ENCODE data around the gene SLC47A1. TPM values are rescaled to one million over a fixed set of nuclear protein-coding genes. Genes with fewer than 3 reads are reported as not detected.
A peak's percentile ranks its signal among the peaks of the same experiment; 100 is the strongest.
"Not testable (repeated sequence)": the region's sequence is repeated elsewhere in the genome, so short reads cannot be mapped to it uniquely, and the experiment has no call there.

SLC47A1 gene
- total and polyA plus RNA-seq, 10 of the 15 experiments (the other 5 are each of a cell fraction or from before 2014, with no cell fraction given) = 0.41 TPM; not detected in 9

DNA sequence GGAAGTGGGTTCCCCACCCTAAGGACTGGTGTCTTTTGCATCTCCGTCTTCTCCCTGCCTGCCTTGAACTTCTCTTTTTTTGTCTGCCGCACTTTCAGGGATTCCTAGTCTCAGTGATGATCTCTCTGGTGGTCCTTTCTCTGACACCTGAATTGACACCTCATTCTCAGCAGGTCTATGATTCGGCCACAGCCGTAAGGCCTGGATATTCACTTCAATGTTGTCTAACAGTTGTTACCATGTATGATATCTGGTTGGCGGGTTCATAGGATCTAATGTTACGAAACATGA lies 25.1 kb upstream of the SLC47A1 start:
- Histone ChIP-seq H3K27me3 (replicated peaks in 1 of 2; ENCODE audit: control insufficient read depth in 2 of 2, insufficient read depth in 2 of 2, low read length in 1 of 2) (no peaks in the 10 kb centered on the region), H4K20me1 (ENCODE audit: control insufficient read depth, insufficient read depth) (no peaks in the 10 kb centered on the region), H3K36me3 (ENCODE audit: control insufficient read depth in 2 of 2, insufficient read depth in 2 of 2, low read length in 1 of 2) (no peaks in the 10 kb centered on the region), H3K4me2 (ENCODE audit: control insufficient read depth, insufficient read depth) (peak overlapping the region; percentile 64), H3K27ac (ENCODE audit: control insufficient read depth, insufficient read depth) (no peak overlapping the region), H3K4me3 (peak overlapping the region; percentile 90), H2AFZ (ENCODE audit: control insufficient read depth, low read depth, low read length) (peak overlapping the region; percentile 2; the same call in 1 of the 2 replicates), H3K9me3 (replicated peaks; ENCODE audit: control insufficient read depth, insufficient read depth, low read length) (no peaks in the 10 kb centered on the region), H3K4me1 (ENCODE audit: control insufficient read depth, insufficient read depth, low read length) (no peaks in the 10 kb centered on the region; the same call in 1 of the 2 replicates), H3K9ac (ENCODE audit: control insufficient read depth, insufficient read depth, low read length) (no peak overlapping the region), H3K79me2 (ENCODE audit: control insufficient read depth, insufficient read depth, low read length) (no peaks in the 10 kb centered on the region)
- in situ Hi-C loops (cut with MboI) (no loop called here), intact Hi-C loops (cut with micrococcal nuclease; ENCODE audit: unreplicated experiment) (no loop called here)
- RAD21 ChIA-PET (ENCODE audit: unreplicated experiment) = no interaction called here
- BruUV-seq (replicated peaks) = no TSS peak
- POLR2A ChIA-PET = no interaction called here
- TF ChIP-seq MTA2 (IDR thresholded peaks at IDR 0.05; ENCODE audit: low read depth) (no peak), RFX5 (IDR thresholded peaks at IDR 0.05; ENCODE audit: low read depth, low read length) (no peak), JUND (IDR thresholded peaks at IDR 0.05; ENCODE audit: low read depth, low read length) (no peak), SUZ12 (IDR thresholded peaks at IDR 0.05; ENCODE audit: unreplicated experiment) (no peak), POLR2AphosphoS5 (IDR thresholded peaks at IDR 0.05; ENCODE audit: low read length) (no peak)
- WGBS (ENCODE audit: insufficient coverage, insufficient replicate concordance, low lambda C conversion rate, missing lambda C conversion rate) = 35% methylated on average over 6 of the region's 6 CpGs
- CTCF ChIA-PET = no interaction called here
- peak; percentile 27 for FAIRE-seq
- ATAC-seq = no peak
- SMC1A ChIA-PET (ENCODE audit: uncharacterized antibody, unreplicated experiment) = no interaction called here
- DNase-seq (ENCODE audit: low read depth, low spot score) = no peak

DNA sequence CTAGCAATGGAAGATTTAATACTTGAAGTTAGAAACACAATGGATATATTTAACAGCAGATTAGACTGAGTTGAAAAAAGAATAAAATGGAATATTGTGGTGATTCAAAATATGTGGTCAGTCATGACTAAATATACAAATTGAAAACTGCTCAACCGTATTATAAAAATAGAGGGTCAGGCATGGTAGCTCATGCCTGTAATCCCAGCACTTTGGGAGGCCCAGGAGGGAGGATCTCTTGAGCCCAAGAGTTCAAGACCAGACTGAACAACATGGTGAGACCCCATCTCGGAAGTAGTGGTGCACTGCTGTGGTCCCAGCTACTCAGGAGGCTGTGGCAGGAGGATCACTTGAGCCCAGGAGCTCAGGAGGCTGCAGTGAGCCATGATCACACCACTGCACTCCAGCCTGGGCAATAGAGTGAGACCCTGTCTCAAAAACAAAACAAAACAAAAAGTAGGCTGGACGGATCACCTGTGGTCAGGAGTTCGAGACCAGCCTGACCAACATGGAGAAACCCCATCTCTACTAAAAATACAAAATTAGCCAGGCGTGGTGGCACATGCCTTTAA lies 24.3 kb upstream of the SLC47A1 start:
- H3K9ac ChIP-seq (ENCODE audit: control insufficient read depth, insufficient read depth, low read length); H3K4me2 ChIP-seq (ENCODE audit: control insufficient read depth, insufficient read depth); H3K79me2 ChIP-seq (ENCODE audit: control insufficient read depth, insufficient read depth, low read length); intact Hi-C loops (cut with micrococcal nuclease; ENCODE audit: unreplicated experiment); H4K20me1 ChIP-seq (ENCODE audit: control insufficient read depth, insufficient read depth); H3K4me1 ChIP-seq (ENCODE audit: control insufficient read depth, insufficient read depth, low read length); H3K27me3 ChIP-seq (replicated peaks in 1 of 2; ENCODE audit: control insufficient read depth in 2 of 2, insufficient read depth in 2 of 2, low read length in 1 of 2); H3K4me3 ChIP-seq; H3K9me3 ChIP-seq (replicated peaks; ENCODE audit: control insufficient read depth, insufficient read depth, low read length); H3K36me3 ChIP-seq (ENCODE audit: control insufficient read depth in 2 of 2, insufficient read depth in 2 of 2, low read length in 1 of 2); in situ Hi-C loops (cut with MboI); ATAC-seq; BruUV-seq (replicated peaks); FAIRE-seq; DNase-seq (ENCODE audit: low read depth, low spot score); SMC1A ChIA-PET (ENCODE audit: uncharacterized antibody, unreplicated experiment); POLR2A ChIA-PET; RAD21 ChIA-PET (ENCODE audit: unreplicated experiment); H3K27ac ChIP-seq (ENCODE audit: control insufficient read depth, insufficient read depth); H2AFZ ChIP-seq (ENCODE audit: control insufficient read depth, low read depth, low read length): not testable (repeated sequence)
- CTCF ChIA-PET = interaction anchor here (0.8 kb wide), 1 partner anchor 255 kb away, joined by 3 read pairs; no protein-coding TSS in a partner anchor
- WGBS (ENCODE audit: insufficient coverage, insufficient replicate concordance, low lambda C conversion rate, missing lambda C conversion rate) = 18% methylated on average over 5 of the region's 5 CpGs

Data from GM12878 (cell line).